Immature natural killer cell (primary cell): Measurements from ENCODE around the gene VSIG8. TPM values are rescaled to one million over a fixed set of nuclear protein-coding genes. Genes with fewer than 3 reads are reported as not detected.

Experiments used
- DNase-seq, 3 donors: peaks; one replicate each; pipeline ENCODE4 v3.0.0; 2022; ENCODE audit warnings: mixed read lengths in 1 of 3
- H3K27ac Mint-ChIP-seq, 6 donors: one replicate each; pipeline ENCODE4 v1.8.0; 2020; ENCODE audit warnings: mixed read lengths in 6 of 6, mild to moderate bottlenecking in 5 of 6, inconsistent platforms in 4 of 6, moderate library complexity in 3 of 6
- H3K27me3 Mint-ChIP-seq, 3 donors: one replicate each; pipeline ENCODE4 v1.8.0; 2020 to 2021; ENCODE audit warnings: low read depth in 3 of 3, mild to moderate bottlenecking in 3 of 3, mixed read lengths in 3 of 3, moderate library complexity in 3 of 3, inconsistent platforms in 1 of 3
- H3K36me3 Mint-ChIP-seq, 3 donors: one replicate each; pipeline ENCODE4 v1.8.0; 2020; ENCODE audit warnings: mixed read lengths in 3 of 3, inconsistent platforms in 2 of 3, mild to moderate bottlenecking in 2 of 3
- H3K4me1 Mint-ChIP-seq, 2 donors: one replicate each; pipeline ENCODE4 v1.8.0; 2020; ENCODE audit warnings: inconsistent platforms in 2 of 2, mild to moderate bottlenecking in 2 of 2, mixed read lengths in 2 of 2, moderate library complexity in 1 of 2
- H3K4me3 Mint-ChIP-seq, 5 donors: one replicate each; pipeline ENCODE4 v1.8.0; 2020; ENCODE audit warnings: mild to moderate bottlenecking in 5 of 5, mixed read lengths in 5 of 5, inconsistent platforms in 3 of 5, moderate library complexity in 3 of 5
- H3K9me3 Mint-ChIP-seq, 6 donors: one replicate each; pipeline ENCODE4 v1.8.0; 2020; ENCODE audit warnings: mild to moderate bottlenecking in 6 of 6, mixed read lengths in 6 of 6, inconsistent platforms in 4 of 6, moderate library complexity in 3 of 6
- polyA plus RNA-seq, 3 donors: library from polyadenylated mRNA; unstranded; fragments of 300-500 nt; fragmentation: Illumina TruSeq; gene quantifications; one replicate each; pipeline ENCODE4 v1.2.3, GENCODE V29; 2021

Gene VSIG8
- polyA plus RNA-seq, 3 donors from 2014 or later = not detected

- H3K27me3 Mint-ChIP-seq = peaks cover 2 to 8% (median 7%) of the 10 kb centered on the region in 3 donors
- no peak overlapping the region for H3K27ac Mint-ChIP-seq
- no peaks in the 10 kb centered on the region for H3K4me1 Mint-ChIP-seq
- DNase-seq = no peak
- H3K9me3 Mint-ChIP-seq = no peaks in the 10 kb centered on the region
- H3K36me3 Mint-ChIP-seq = no peaks in the 10 kb centered on the region
- H3K4me3 Mint-ChIP-seq = no peak overlapping the region
Observed at GRCh38 chr1:159879136-159879535, 16.7 kb upstream of the VSIG8 start.

- Mint-ChIP-seq H3K27me3 (peaks cover 2 to 10% (median 10%) of the 10 kb centered on the region in 3 donors), H3K4me1 (no peaks in the 10 kb centered on the region), H3K36me3 (no peaks in the 10 kb centered on the region), H3K9me3 (no peaks in the 10 kb centered on the region), H3K4me3 (no peak overlapping the region), H3K27ac (no peak overlapping the region)
- DNase-seq = no peak
Observed at GRCh38 chr1:159877695-159878444, 15.4 kb upstream of the VSIG8 start.

DNA sequence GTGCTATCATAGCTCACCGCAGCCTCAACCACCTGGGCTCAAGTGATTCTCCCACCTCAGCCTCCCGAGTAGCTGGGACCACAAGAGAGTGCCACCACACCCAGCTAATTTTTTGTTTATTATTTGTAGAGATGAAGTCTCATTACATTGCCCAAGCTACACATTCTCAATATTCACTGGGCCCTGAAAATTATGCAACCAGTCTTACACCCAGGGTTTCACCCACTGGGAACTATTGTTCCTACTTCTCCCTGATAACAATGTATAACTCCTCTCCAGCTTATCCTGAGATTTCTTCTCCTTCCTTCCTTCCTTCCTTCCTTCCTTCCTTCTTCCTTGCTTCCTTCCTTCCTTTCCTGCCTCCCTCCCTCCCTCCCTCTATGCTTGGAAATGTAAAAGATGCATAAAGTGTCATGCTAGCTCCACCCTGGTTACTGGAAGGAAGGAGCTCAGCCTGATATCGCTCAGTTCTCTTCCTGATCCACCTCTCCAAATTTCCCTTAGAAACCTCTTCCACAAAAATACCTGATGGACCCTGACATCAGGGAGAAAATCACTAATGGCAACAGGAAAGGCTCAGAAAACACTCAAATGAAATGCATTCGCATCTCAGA, 11.2 kb upstream of the VSIG8 start:
- DNase-seq = no peak
- Mint-ChIP-seq H3K27ac (no peak overlapping the region), H3K4me1 (no peaks in the 10 kb centered on the region), H3K36me3 (peaks cover 0 to 4% (median 0%) of the 10 kb centered on the region in 3 donors), H3K9me3 (no peaks in the 10 kb centered on the region), H3K4me3 (no peak overlapping the region), H3K27me3 (peaks cover 4 to 12% (median 10%) of the 10 kb centered on the region in 3 donors)

- Mint-ChIP-seq H3K9me3 (no peaks in the 10 kb centered on the region), H3K4me1 (no peaks in the 10 kb centered on the region)
- DNase-seq = no peak
Observed at GRCh38 chr1:159872891-159873290, 10.4 kb upstream of the VSIG8 start.

GRCh38 chr1:159870704-159871103, 8.2 kb upstream of the VSIG8 start:
- Mint-ChIP-seq H3K4me1 (peaks cover 0 to 3% of the 10 kb centered on the region in 2 donors), H3K27ac (no peak overlapping the region), H3K9me3 (no peaks in the 10 kb centered on the region), H3K4me3 (no peak overlapping the region), H3K36me3 (peaks cover 0 to 7% (median 4%) of the 10 kb centered on the region in 3 donors), H3K27me3 (peaks cover 5 to 13% (median 10%) of the 10 kb centered on the region in 3 donors)
- no peak for DNase-seq

More at GRCh38 chr1:159872891-159873290, 10.4 kb upstream of the VSIG8 start:
- Mint-ChIP-seq H3K36me3 (peaks cover 0 to 4% (median 0%) of the 10 kb centered on the region in 3 donors), H3K27ac (no peak overlapping the region), H3K27me3 (peaks cover 4 to 12% (median 10%) of the 10 kb centered on the region in 3 donors), H3K4me3 (no peak overlapping the region)

- peaks cover 0 to 3% of the 10 kb centered on the region in 2 donors for H3K4me1 Mint-ChIP-seq
Observed at GRCh38 chr1:159869607-159870006, 7.2 kb upstream of the VSIG8 start.

GRCh38 chr1:159869173-159869572, 6.7 kb upstream of the VSIG8 start:
- Mint-ChIP-seq H3K27me3 (peaks cover 4 to 12% (median 10%) of the 10 kb centered on the region in 3 donors), H3K4me1 (peaks cover 0 to 3% of the 10 kb centered on the region in 2 donors), H3K36me3 (peaks cover 0 to 7% (median 4%) of the 10 kb centered on the region in 3 donors), H3K9me3 (no peaks in the 10 kb centered on the region), H3K4me3 (no peak overlapping the region), H3K27ac (no peak overlapping the region)
- DNase-seq = no peak

More at GRCh38 chr1:159869607-159870006, 7.2 kb upstream of the VSIG8 start:
- H3K27me3 Mint-ChIP-seq = peaks cover 4 to 14% (median 10%) of the 10 kb centered on the region in 3 donors
- DNase-seq = no peak
- no peaks in the 10 kb centered on the region for H3K9me3 Mint-ChIP-seq
- peak overlapping the region in 2 of 6 donors; percentile 13 to 24 for H3K27ac Mint-ChIP-seq
- H3K36me3 Mint-ChIP-seq = peaks cover 0 to 7% (median 4%) of the 10 kb centered on the region in 3 donors
- H3K4me3 Mint-ChIP-seq = no peak overlapping the region

DNA sequence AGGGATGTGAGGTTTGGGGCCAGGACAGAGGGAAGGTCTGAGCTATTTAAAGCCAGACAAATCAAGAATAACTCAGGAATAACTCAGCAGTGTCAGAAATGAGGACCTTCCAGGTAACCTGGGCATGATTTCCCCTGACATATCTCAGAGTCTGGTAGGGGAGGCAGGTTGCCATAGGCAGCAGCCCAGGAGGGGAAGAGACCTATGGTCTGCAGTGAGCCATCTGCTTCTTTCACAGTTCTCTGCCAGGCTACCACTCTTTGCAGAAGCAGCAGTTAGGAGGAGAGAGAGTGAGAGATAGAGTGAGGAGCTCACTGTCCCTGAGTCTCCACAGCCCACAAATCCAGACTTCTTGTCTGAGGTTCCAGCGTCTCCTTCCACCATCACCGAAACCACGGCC, 6.3 kb upstream of the VSIG8 start:
- Mint-ChIP-seq H3K4me1 (peaks cover 0 to 3% of the 10 kb centered on the region in 2 donors), H3K4me3 (no peak overlapping the region), H3K27ac (no peak overlapping the region), H3K9me3 (no peaks in the 10 kb centered on the region), H3K36me3 (peaks cover 0 to 7% (median 4%) of the 10 kb centered on the region in 3 donors), H3K27me3 (peaks cover 4 to 12% (median 10%) of the 10 kb centered on the region in 3 donors)
- no peak for DNase-seq

DNA sequence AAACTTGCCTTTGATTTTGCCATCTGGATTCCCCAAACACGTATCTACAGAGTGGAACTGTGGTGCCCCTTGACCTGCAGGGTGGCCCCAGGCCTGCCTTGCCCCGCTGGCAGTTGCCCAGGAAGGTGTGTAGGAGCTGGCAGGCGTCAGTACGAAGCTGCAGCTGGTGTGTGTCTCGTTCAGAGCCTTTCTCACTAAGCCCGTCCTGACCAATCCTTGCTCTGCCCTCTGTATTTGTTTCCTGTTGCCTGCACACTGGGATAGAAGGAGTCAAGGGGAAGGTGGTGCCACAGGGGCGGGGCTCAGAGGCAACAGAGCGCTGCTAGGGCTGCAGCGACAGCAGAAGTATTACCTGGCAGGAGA, 5.2 kb upstream of the VSIG8 start:
- H3K36me3 Mint-ChIP-seq = peaks cover 0 to 7% (median 4%) of the 10 kb centered on the region in 3 donors
- DNase-seq = no peak
- no peak overlapping the region for H3K27ac Mint-ChIP-seq
- H3K27me3 Mint-ChIP-seq = peaks cover 4 to 10% (median 8%) of the 10 kb centered on the region in 3 donors
- H3K4me1 Mint-ChIP-seq = peaks cover 0 to 3% of the 10 kb centered on the region in 2 donors
- no peaks in the 10 kb centered on the region for H3K9me3 Mint-ChIP-seq
- H3K4me3 Mint-ChIP-seq = no peak overlapping the region

- peaks cover 0 to 7% (median 4%) of the 10 kb centered on the region in 3 donors for H3K36me3 Mint-ChIP-seq
- no peak overlapping the region for H3K27ac Mint-ChIP-seq
- peaks cover 4 to 10% (median 4%) of the 10 kb centered on the region in 3 donors for H3K27me3 Mint-ChIP-seq
- peaks cover 0 to 3% of the 10 kb centered on the region in 2 donors for H3K4me1 Mint-ChIP-seq
- no peaks in the 10 kb centered on the region for H3K9me3 Mint-ChIP-seq
- DNase-seq = no peak
- H3K4me3 Mint-ChIP-seq = no peak overlapping the region
Observed at GRCh38 chr1:159866905-159867663, 4.6 kb upstream of the VSIG8 start.

DNA sequence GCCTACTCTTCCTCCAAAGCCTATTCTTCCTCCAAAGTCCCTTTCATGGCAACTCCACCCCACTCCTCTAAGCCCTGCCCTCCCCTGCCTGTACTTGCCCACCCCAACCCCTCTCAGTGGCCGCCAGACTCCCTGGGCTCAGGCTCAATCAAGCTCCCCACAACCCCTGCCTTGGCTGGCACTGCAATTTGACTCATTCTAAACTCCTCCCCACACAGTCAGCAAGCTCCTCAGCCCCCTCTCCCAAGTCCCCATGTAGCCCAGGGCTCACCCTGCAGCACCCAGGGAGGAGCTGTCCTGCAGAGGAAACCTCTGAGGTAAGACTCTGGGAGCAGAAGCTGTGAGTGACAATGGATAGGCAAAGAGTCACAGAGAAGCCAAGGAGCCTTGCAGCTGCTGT, 3.6 kb upstream of the VSIG8 start:
- Mint-ChIP-seq H3K4me3 (no peak overlapping the region), H3K9me3 (no peaks in the 10 kb centered on the region), H3K27me3 (peaks cover 3 to 10% (median 4%) of the 10 kb centered on the region in 3 donors), H3K36me3 (peaks cover 0 to 7% (median 0%) of the 10 kb centered on the region in 3 donors), H3K27ac (no peak overlapping the region), H3K4me1 (peaks cover 0 to 3% of the 10 kb centered on the region in 2 donors)
- no peak for DNase-seq

DNA sequence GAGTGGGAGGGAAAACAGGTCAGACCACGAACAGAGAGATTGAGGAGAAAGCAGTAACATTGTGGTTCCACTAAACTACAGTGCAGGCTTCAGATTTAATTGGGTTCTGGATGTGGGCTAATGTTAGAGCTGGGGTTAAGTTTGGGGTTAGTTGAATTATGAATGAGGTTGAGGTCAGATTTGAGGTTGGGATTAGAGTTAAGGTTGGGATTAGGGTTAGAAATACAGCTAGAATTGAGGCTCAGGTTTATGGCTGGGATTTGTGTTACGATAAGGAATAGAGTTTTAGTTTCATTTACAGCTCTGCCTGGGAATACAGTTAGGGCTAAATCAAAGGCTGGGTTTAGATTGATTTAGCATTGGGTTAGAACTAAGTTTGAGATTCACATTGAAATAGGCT, 1.8 kb upstream of the VSIG8 start:
- H3K27me3 Mint-ChIP-seq = peaks cover 2 to 8% (median 3%) of the 10 kb centered on the region in 3 donors
- peaks cover 0 to 7% (median 0%) of the 10 kb centered on the region in 3 donors for H3K36me3 Mint-ChIP-seq
- H3K4me3 Mint-ChIP-seq = no peak overlapping the region
- no peaks in the 10 kb centered on the region for H3K9me3 Mint-ChIP-seq
- peaks cover 0 to 3% of the 10 kb centered on the region in 2 donors for H3K4me1 Mint-ChIP-seq
- no peak for DNase-seq
- H3K27ac Mint-ChIP-seq = peak overlapping the region in 1 of 6 donors; percentile 7

DNA sequence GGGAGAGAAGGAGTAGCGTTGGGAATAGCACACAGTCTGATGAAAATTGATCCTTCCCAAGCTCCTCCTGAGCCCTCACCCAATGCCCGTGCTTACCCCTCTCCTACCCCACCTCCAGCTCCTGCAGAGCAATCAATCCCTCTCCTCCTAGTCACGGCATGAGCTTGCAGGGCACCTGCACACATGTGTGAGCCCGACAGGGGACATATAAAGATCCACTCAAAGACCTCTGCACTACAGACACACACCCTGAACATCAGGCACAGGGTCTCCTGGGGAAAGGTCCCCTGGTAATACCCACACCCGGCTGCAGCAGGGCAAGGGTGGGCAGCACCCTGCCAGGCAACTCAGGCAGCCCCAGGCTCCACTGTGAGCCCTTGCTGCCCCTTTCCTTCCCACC, 426 bp downstream of the VSIG8 start:
- no peaks in the 10 kb centered on the region for H3K9me3 Mint-ChIP-seq
- H3K27ac Mint-ChIP-seq = no peak overlapping the region
- H3K27me3 Mint-ChIP-seq = peaks cover 2 to 9% (median 3%) of the 10 kb centered on the region in 3 donors
- DNase-seq = no peak
- H3K36me3 Mint-ChIP-seq = peaks cover 0 to 5% (median 0%) of the 10 kb centered on the region in 3 donors
- H3K4me1 Mint-ChIP-seq = peaks cover 0 to 2% of the 10 kb centered on the region in 2 donors
- H3K4me3 Mint-ChIP-seq = no peak overlapping the region
